Caco-2 (cell line): ENCODE data around the gene PATJ. TPM values are rescaled to one million over a fixed set of nuclear protein-coding genes. Genes with fewer than 3 reads are reported as not detected.

Experiments used
- BruUV-seq: library from RNA; stranded (reverse); fragments of 400-500 nt; replicated peaks from 2 replicates; lab custom pipeline; 2021; lab: Mats Ljungman, UMichigan
- CTCF ChIA-PET: fragments of 300-600 bp; sonication (Branson Sonifier 250); formaldehyde crosslinking; loops from one replicate; lab custom pipeline; 2022; ENCODE audit warnings: antibody characterized with exemption; lab: Charles Lee
- POLR2A ChIA-PET: fragments of 300-600 bp; sonication (Branson Sonifier 250); formaldehyde crosslinking; loops from one replicate; lab custom pipeline; 2022; ENCODE audit warnings: antibody characterized with exemption; lab: Charles Lee
- DNase-seq, 2 experiments: peaks; one replicate each; pipeline versions ENCODE4 v3.0.0 to v3.0.0-alpha.2; 2020 to 2022
- H3K27me3 ChIP-seq: replicated peaks from 2 replicates; pipeline ENCODE4 v1.6.0; 2011; ENCODE audit warnings: low read length; ENCODE audit not compliant: control insufficient read depth, insufficient read depth
- H3K36me3 ChIP-seq: 2 replicates; pipeline ENCODE4 v1.5.1; 2011; ENCODE audit warnings: low read length; ENCODE audit not compliant: control insufficient read depth, insufficient read depth
- H3K4me1 ChIP-seq: fragments of 250-450 bp; sonication (Bioruptor Pico); 2 replicates; pipeline ENCODE4 v1.5.1; 2020; ENCODE audit warnings: mild to moderate bottlenecking
- H3K4me3 ChIP-seq: 2 replicates; pipeline ENCODE4 v1.5.1; 2011; ENCODE audit warnings: low read depth, mild to moderate bottlenecking, control low read depth, low read length
- H3K9me3 ChIP-seq: fragments of 250-450 bp; sonication (Bioruptor Pico); 2 replicates; pipeline ENCODE4 v1.5.1; 2020; ENCODE audit warnings: mild to moderate bottlenecking, moderate library complexity
- H3K27ac Mint-ChIP-seq: one replicate; pipeline ENCODE4 v1.8.0; 2022; ENCODE audit warnings: mixed read lengths; ENCODE audit not compliant: unreplicated experiment
- H3K27me3 Mint-ChIP-seq: one replicate; pipeline ENCODE4 v1.8.0; 2022; ENCODE audit warnings: mixed read lengths; ENCODE audit not compliant: insufficient read depth, unreplicated experiment
- H3K36me3 Mint-ChIP-seq: one replicate; pipeline ENCODE4 v1.8.0; 2022; ENCODE audit warnings: mild to moderate bottlenecking, mixed read lengths; ENCODE audit not compliant: insufficient read depth, unreplicated experiment
- H3K4me1 Mint-ChIP-seq: one replicate; pipeline ENCODE4 v1.8.0; 2022; ENCODE audit warnings: low read depth, mixed read lengths; ENCODE audit not compliant: unreplicated experiment
- H3K4me3 Mint-ChIP-seq: one replicate; pipeline ENCODE4 v1.8.0; 2022; ENCODE audit warnings: mild to moderate bottlenecking, moderate library complexity, mixed read lengths; ENCODE audit not compliant: unreplicated experiment
- H3K9me3 Mint-ChIP-seq: one replicate; pipeline ENCODE4 v1.8.0; 2022; ENCODE audit warnings: mixed read lengths; ENCODE audit not compliant: unreplicated experiment
- intact Hi-C: fragments of 100-400 bp; cut with micrococcal nuclease; formaldehyde crosslinking; loops from one replicate; pipeline ENCODE4 v1.10.0; 2022; ENCODE audit not compliant: unreplicated experiment
- total RNA-seq: library from RNA; stranded (reverse); gene quantifications from 2 replicates; pipeline ENCODE4 v1.2.3, GENCODE V29; 2022
- TF ChIP-seq, protein P1 (sequence below), 2 experiments: fragments of 200-600 bp in 1 of 2; IDR thresholded peaks; 1 replicate in 1 of 2; 2 replicates in 1 of 2; pipeline versions ENCODE4 v1.5.1 to v1.8.0; 2011 to 2022; ENCODE audit warnings: antibody characterized with exemption in 1 of 2, control low read depth in 1 of 2, inconsistent platforms in 1 of 2, low read depth in 1 of 2, low read length in 1 of 2, mild to moderate bottlenecking in 1 of 2, moderate library complexity in 1 of 2; ENCODE audit not compliant: insufficient read depth in 1 of 2, severe bottlenecking in 1 of 2, unreplicated experiment in 1 of 2

PATJ gene
- total RNA-seq, 1 experiment from 2014 or later, result 31.6 TPM

DNA sequence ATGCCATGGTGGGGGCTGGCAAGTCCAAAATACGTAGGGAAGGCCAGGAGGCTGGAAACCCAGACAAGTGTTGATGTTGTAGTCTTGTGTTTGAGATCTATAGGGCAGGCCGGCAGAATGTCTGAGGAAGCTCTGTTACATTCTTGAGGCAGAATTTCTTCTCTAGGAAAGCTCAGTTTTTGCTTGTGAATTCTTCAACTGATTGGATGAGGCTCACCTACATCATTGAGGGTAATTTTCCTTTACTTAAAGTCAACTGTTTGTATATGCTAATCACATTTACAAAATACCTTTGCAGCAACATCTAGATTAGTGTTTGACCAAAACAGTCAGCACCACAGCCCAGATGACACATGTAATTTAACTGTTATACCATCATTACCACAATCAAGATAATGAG is 37.0 kb downstream of the PATJ start:
- TF ChIP-seq, protein P1, sequence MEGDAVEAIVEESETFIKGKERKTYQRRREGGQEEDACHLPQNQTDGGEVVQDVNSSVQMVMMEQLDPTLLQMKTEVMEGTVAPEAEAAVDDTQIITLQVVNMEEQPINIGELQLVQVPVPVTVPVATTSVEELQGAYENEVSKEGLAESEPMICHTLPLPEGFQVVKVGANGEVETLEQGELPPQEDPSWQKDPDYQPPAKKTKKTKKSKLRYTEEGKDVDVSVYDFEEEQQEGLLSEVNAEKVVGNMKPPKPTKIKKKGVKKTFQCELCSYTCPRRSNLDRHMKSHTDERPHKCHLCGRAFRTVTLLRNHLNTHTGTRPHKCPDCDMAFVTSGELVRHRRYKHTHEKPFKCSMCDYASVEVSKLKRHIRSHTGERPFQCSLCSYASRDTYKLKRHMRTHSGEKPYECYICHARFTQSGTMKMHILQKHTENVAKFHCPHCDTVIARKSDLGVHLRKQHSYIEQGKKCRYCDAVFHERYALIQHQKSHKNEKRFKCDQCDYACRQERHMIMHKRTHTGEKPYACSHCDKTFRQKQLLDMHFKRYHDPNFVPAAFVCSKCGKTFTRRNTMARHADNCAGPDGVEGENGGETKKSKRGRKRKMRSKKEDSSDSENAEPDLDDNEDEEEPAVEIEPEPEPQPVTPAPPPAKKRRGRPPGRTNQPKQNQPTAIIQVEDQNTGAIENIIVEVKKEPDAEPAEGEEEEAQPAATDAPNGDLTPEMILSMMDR (IDR thresholded peaks at IDR 0.05; ENCODE audit: insufficient read depth in 1 of 2, low read depth in 1 of 2, low read length in 1 of 2, severe bottlenecking in 1 of 2, unreplicated experiment in 1 of 2), result no peak
- intact Hi-C loops, result no loop called here
- Mint-ChIP-seq H3K4me3 (no peak overlapping the region), H3K36me3 (peaks cover 6% of the 10 kb centered on the region), H3K27me3 (no peaks in the 10 kb centered on the region), H3K4me1 (no peaks in the 10 kb centered on the region), H3K27ac (no peak overlapping the region), H3K9me3 (no peaks in the 10 kb centered on the region)
- ChIA-PET POLR2A (no interaction called here), CTCF (no interaction called here)
- no peaks in the 10 kb centered on the region for H3K27me3 ChIP-seq
- DNase-seq, result no peak
- no peaks in the 10 kb centered on the region for H3K4me1 ChIP-seq
- H3K4me3 ChIP-seq, result no peak overlapping the region
- H3K36me3 ChIP-seq, result no peaks in the 10 kb centered on the region
- no peaks in the 10 kb centered on the region for H3K9me3 ChIP-seq
- no TSS peak for BruUV-seq

GRCh38 chr1:61781151-61781550 is 38.9 kb downstream of the PATJ start:
- Mint-ChIP-seq H3K36me3 (peaks cover 12% of the 10 kb centered on the region), H3K9me3 (no peaks in the 10 kb centered on the region), H3K4me1 (no peaks in the 10 kb centered on the region), H3K4me3 (no peak overlapping the region), H3K27ac (no peak overlapping the region), H3K27me3 (no peaks in the 10 kb centered on the region)
- TF ChIP-seq, protein P1 (IDR thresholded peaks at IDR 0.05; ENCODE audit: insufficient read depth in 1 of 2, low read depth in 1 of 2, low read length in 1 of 2, severe bottlenecking in 1 of 2, unreplicated experiment in 1 of 2), result no peak
- no peaks in the 10 kb centered on the region for H3K4me1 ChIP-seq
- no peak for DNase-seq
- BruUV-seq, result no TSS peak
- no peaks in the 10 kb centered on the region for H3K27me3 ChIP-seq
- H3K9me3 ChIP-seq, result no peaks in the 10 kb centered on the region
- ChIA-PET POLR2A (no interaction called here), CTCF (no interaction called here)
- H3K4me3 ChIP-seq, result no peak overlapping the region
- intact Hi-C loops, result no loop called here
- H3K36me3 ChIP-seq, result no peaks in the 10 kb centered on the region

GRCh38 chr1:61782771-61783170 is 40.5 kb downstream of the PATJ start:
- Mint-ChIP-seq H3K9me3 (no peaks in the 10 kb centered on the region), H3K27me3 (no peaks in the 10 kb centered on the region), H3K4me1 (peaks cover 6% of the 10 kb centered on the region), H3K27ac (no peak overlapping the region), H3K36me3 (peaks cover 18% of the 10 kb centered on the region), H3K4me3 (no peak overlapping the region)
- Histone ChIP-seq H3K4me3 (no peak overlapping the region), H3K27me3 (no peaks in the 10 kb centered on the region), H3K9me3 (no peaks in the 10 kb centered on the region), H3K4me1 (no peaks in the 10 kb centered on the region), H3K36me3 (no peaks in the 10 kb centered on the region)
- TF ChIP-seq, protein P1 (IDR thresholded peaks at IDR 0.05; ENCODE audit: insufficient read depth in 1 of 2, low read depth in 1 of 2, low read length in 1 of 2, severe bottlenecking in 1 of 2, unreplicated experiment in 1 of 2), result no peak
- DNase-seq, result no peak
- ChIA-PET POLR2A (no interaction called here), CTCF (no interaction called here)
- intact Hi-C loops, result no loop called here
- no TSS peak for BruUV-seq
